Glutamatergic neuron (in vitro differentiated cells): ENCODE results near the gene MAST2. TPM values are rescaled to one million over a fixed set of nuclear protein-coding genes. Genes with fewer than 3 reads are reported as not detected.
"Not testable (repeated sequence)": the region's sequence is repeated elsewhere in the genome, so short reads cannot be mapped to it uniquely, and the experiment has no call there.

Experiments
- DNase-seq: peaks from one replicate; pipeline ENCODE4 v3.0.0; 2022
- H3K27ac Mint-ChIP-seq: one replicate; pipeline ENCODE4 v1.8.0; 2020; ENCODE audit warnings: mild to moderate bottlenecking, mixed read lengths, inconsistent platforms; ENCODE audit not compliant: unreplicated experiment
- H3K27me3 Mint-ChIP-seq: one replicate; pipeline ENCODE4 v1.8.0; 2020; ENCODE audit warnings: mild to moderate bottlenecking, moderate library complexity, mixed read lengths, inconsistent platforms; ENCODE audit not compliant: unreplicated experiment
- H3K36me3 Mint-ChIP-seq: one replicate; pipeline ENCODE4 v1.8.0; 2020; ENCODE audit warnings: mild to moderate bottlenecking, mixed read lengths, inconsistent platforms; ENCODE audit not compliant: unreplicated experiment
- H3K4me1 Mint-ChIP-seq: one replicate; pipeline ENCODE4 v1.8.0; 2020; ENCODE audit warnings: mild to moderate bottlenecking, low read depth, mixed read lengths, inconsistent platforms; ENCODE audit not compliant: unreplicated experiment
- H3K4me3 Mint-ChIP-seq: one replicate; pipeline ENCODE4 v1.8.0; 2020; ENCODE audit warnings: mild to moderate bottlenecking, mixed read lengths, inconsistent platforms; ENCODE audit not compliant: unreplicated experiment
- H3K9me3 Mint-ChIP-seq: one replicate; pipeline ENCODE4 v1.8.0; 2020; ENCODE audit warnings: mild to moderate bottlenecking, moderate library complexity, mixed read lengths, inconsistent platforms; ENCODE audit not compliant: unreplicated experiment
- total RNA-seq: library from RNA; stranded (reverse); fragmentation: NEBNext Ultra II Directional; extraction: Animal tissue kit (Norgen Biotek cat#: 25700); gene quantifications from one replicate; pipeline ENCODE4 v1.2.1, GENCODE V29; 2021; ENCODE audit not compliant: unreplicated experiment
- TF ChIP-seq, protein P1 (sequence below): fragments of 200-600 bp; sonication (generic); IDR thresholded peaks from one replicate; pipeline ENCODE4 v1.5.0; 2021; ENCODE audit not compliant: partially characterized antibody, unreplicated experiment

Gene MAST2
- total RNA-seq, 1 donor from 2014 or later, result 95.1 TPM

GRCh38 chr1:45854724-45855123 lies 51.3 kb downstream of the MAST2 start:
- no peak overlapping the region for H3K4me3 Mint-ChIP-seq
- peaks cover 1% of the 10 kb centered on the region for H3K9me3 Mint-ChIP-seq
- no peaks in the 10 kb centered on the region for H3K27me3 Mint-ChIP-seq
- H3K4me1 Mint-ChIP-seq, result no peaks in the 10 kb centered on the region
- H3K27ac Mint-ChIP-seq, result no peak overlapping the region
- peaks cover 5% of the 10 kb centered on the region for H3K36me3 Mint-ChIP-seq
- no peak for DNase-seq
- TF ChIP-seq, protein P1, sequence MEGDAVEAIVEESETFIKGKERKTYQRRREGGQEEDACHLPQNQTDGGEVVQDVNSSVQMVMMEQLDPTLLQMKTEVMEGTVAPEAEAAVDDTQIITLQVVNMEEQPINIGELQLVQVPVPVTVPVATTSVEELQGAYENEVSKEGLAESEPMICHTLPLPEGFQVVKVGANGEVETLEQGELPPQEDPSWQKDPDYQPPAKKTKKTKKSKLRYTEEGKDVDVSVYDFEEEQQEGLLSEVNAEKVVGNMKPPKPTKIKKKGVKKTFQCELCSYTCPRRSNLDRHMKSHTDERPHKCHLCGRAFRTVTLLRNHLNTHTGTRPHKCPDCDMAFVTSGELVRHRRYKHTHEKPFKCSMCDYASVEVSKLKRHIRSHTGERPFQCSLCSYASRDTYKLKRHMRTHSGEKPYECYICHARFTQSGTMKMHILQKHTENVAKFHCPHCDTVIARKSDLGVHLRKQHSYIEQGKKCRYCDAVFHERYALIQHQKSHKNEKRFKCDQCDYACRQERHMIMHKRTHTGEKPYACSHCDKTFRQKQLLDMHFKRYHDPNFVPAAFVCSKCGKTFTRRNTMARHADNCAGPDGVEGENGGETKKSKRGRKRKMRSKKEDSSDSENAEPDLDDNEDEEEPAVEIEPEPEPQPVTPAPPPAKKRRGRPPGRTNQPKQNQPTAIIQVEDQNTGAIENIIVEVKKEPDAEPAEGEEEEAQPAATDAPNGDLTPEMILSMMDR, result no peak

DNA sequence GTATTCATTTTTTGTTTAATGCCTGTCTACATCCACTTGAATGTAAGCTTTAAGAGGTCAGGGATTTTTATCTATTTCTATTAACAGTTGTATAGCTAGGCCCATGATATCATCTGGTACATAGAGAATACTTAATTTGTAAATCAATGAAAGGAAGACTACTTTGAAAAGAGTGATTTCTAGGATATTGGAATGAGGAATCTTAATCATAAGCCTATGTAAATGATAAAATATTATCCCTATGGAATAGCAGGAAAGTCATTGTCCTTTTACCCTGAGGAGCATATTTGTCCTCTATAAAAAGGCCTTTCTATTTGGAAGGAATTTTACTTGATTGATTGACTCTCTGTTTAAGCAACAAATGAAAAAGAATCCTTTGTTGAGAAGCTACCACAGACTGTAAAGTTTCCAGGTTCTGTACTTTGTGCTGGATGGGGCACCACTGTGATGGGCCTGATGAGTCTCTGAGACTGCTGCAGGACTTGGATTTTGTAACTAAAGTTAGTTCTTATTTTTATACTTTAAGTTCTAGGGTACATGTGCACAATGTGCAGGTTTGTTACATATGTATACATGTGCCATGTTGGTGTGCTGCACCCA lies 53.8 kb downstream of the MAST2 start:
- TF ChIP-seq, protein P1, result no peak
- Mint-ChIP-seq H3K4me1 (peaks cover 14% of the 10 kb centered on the region), H3K36me3 (no peaks in the 10 kb centered on the region), H3K9me3 (peaks cover 3% of the 10 kb centered on the region), H3K27me3 (no peaks in the 10 kb centered on the region), H3K4me3 (no peak overlapping the region), H3K27ac (no peak overlapping the region)
- DNase-seq, result no peak

DNA sequence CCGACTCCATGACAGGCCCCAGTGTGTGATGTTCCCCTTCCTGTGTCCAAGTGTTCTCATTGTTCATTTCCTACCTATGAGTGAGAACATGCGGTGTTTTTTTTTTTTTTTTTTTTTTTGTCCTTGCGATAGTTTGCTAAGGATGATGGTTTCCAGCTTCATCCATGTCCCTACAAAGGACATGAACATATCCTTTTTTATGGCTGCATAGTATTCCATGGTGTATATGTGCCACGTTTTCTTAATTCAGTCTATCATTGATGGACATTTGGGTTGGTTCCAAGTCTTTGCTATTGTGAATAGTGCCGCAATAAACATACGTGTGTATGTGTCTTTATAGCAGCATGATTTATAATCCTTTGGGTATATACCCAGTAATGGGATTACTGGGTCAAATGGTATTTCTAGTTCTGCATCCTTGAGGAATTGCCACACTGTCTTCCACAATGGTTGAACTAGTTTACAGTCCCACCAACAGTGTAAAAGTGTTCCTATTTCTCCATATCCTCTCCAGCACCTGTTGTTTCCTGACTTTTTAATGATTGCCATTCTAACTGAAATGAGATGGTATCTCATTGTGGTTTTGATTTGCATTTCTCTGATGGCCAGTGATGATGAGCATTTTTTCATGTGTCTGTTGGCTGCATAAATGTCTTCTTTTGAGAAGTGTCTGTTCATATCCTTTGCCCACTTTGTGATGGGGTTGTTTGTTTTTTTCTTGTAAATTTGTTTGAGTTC lies 54.5 kb downstream of the MAST2 start:
- not testable (repeated sequence) for H3K27me3 Mint-ChIP-seq, H3K27ac Mint-ChIP-seq, H3K4me3 Mint-ChIP-seq, H3K36me3 Mint-ChIP-seq, DNase-seq, H3K9me3 Mint-ChIP-seq
- peaks cover 17% of the 10 kb centered on the region for H3K4me1 Mint-ChIP-seq

DNA sequence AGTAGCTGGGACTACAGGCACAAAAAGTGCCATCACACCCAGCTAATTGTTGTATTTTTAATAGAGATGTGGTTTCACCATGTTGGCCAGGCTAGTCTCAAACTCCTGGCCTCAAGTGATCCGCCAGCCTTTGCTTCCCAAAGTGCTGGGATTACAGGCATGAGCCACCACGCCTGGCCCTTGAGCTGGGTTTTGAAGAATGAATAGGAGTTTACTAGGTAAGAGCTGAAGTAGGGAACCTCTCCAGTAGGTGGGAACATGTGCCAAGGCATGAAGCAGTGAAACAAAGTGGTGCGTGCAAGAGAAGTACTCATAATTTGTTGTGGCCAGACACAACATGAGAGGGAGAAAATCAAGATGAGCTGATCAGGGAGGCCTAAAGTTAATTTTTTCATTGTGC lies 55.8 kb downstream of the MAST2 start:
- H3K4me3 Mint-ChIP-seq, result no peak overlapping the region
- TF ChIP-seq, protein P1, result no peak
- H3K36me3 Mint-ChIP-seq, result no peaks in the 10 kb centered on the region
- no peaks in the 10 kb centered on the region for H3K27me3 Mint-ChIP-seq
- H3K9me3 Mint-ChIP-seq, result peaks cover 3% of the 10 kb centered on the region
- DNase-seq, result no peak
- H3K4me1 Mint-ChIP-seq, result peaks cover 28% of the 10 kb centered on the region
- no peak overlapping the region for H3K27ac Mint-ChIP-seq

GRCh38 chr1:45862008-45862407 lies 58.6 kb downstream of the MAST2 start:
- no peak for DNase-seq
- H3K27ac Mint-ChIP-seq, result peak overlapping the region; percentile 93
- peak overlapping the region; percentile 31 for H3K4me3 Mint-ChIP-seq
- no peaks in the 10 kb centered on the region for H3K27me3 Mint-ChIP-seq
- H3K36me3 Mint-ChIP-seq, result no peaks in the 10 kb centered on the region
- H3K4me1 Mint-ChIP-seq, result peaks cover 39% of the 10 kb centered on the region
- TF ChIP-seq, protein P1, result no peak
- peaks cover 3% of the 10 kb centered on the region for H3K9me3 Mint-ChIP-seq
